ENCODE measurements around the gene STIM2. TPM values are rescaled to one million over a fixed set of nuclear protein-coding genes. Genes with fewer than 3 reads are reported as not detected.

STIM2 gene
- total RNA-seq, 1 donor: 71.5 TPM

GRCh38 chr4:26871611-26872010, 11.0 kb downstream of the STIM2 start:
- H3K4me3 ChIP-seq (ENCODE audit: low read length): no peak overlapping the region
- H3K4me1 ChIP-seq (ENCODE audit: insufficient read depth, low read length): peaks cover 34% of the 10 kb centered on the region
- no peaks in the 10 kb centered on the region for H3K9me3 ChIP-seq (ENCODE audit: low read depth, low read length)
- H3K27me3 ChIP-seq (ENCODE audit: insufficient read depth, low read length): no peaks in the 10 kb centered on the region

- H3K4me3 ChIP-seq (ENCODE audit: low read length): no peak overlapping the region
- peaks cover 40% of the 10 kb centered on the region for H3K4me1 ChIP-seq (ENCODE audit: insufficient read depth, low read length)
- H3K27me3 ChIP-seq (ENCODE audit: insufficient read depth, low read length): no peaks in the 10 kb centered on the region
- no peaks in the 10 kb centered on the region for H3K9me3 ChIP-seq (ENCODE audit: low read depth, low read length)
Observed at GRCh38 chr4:26873391-26874026, 12.9 kb downstream of the STIM2 start.

GRCh38 chr4:26874110-26874509, 13.5 kb downstream of the STIM2 start:
- peaks cover 40% of the 10 kb centered on the region for H3K4me1 ChIP-seq (ENCODE audit: insufficient read depth, low read length)
- no peak overlapping the region for H3K4me3 ChIP-seq (ENCODE audit: low read length)
- H3K27me3 ChIP-seq (ENCODE audit: insufficient read depth, low read length): no peaks in the 10 kb centered on the region
- no peaks in the 10 kb centered on the region for H3K9me3 ChIP-seq (ENCODE audit: low read depth, low read length)

- Histone ChIP-seq H3K4me1 (ENCODE audit: insufficient read depth, low read length) (peaks cover 43% of the 10 kb centered on the region), H3K4me3 (ENCODE audit: low read length) (no peak overlapping the region), H3K9me3 (ENCODE audit: low read depth, low read length) (no peaks in the 10 kb centered on the region), H3K27me3 (ENCODE audit: insufficient read depth, low read length) (no peaks in the 10 kb centered on the region)
Observed at GRCh38 chr4:26877406-26877805, 16.8 kb downstream of the STIM2 start.

- Histone ChIP-seq H3K9me3 (ENCODE audit: low read depth, low read length) (no peaks in the 10 kb centered on the region), H3K4me1 (ENCODE audit: insufficient read depth, low read length) (peaks cover 46% of the 10 kb centered on the region), H3K4me3 (ENCODE audit: low read length) (no peak overlapping the region), H3K27me3 (ENCODE audit: insufficient read depth, low read length) (no peaks in the 10 kb centered on the region)
Observed at GRCh38 chr4:26877961-26878360, 17.3 kb downstream of the STIM2 start.

- H3K4me1 ChIP-seq (ENCODE audit: insufficient read depth, low read length): peaks cover 41% of the 10 kb centered on the region
- no peak overlapping the region for H3K4me3 ChIP-seq (ENCODE audit: low read length)
- H3K9me3 ChIP-seq (ENCODE audit: low read depth, low read length): no peaks in the 10 kb centered on the region
- H3K27me3 ChIP-seq (ENCODE audit: insufficient read depth, low read length): no peaks in the 10 kb centered on the region
Observed at GRCh38 chr4:26878794-26879391, 18.3 kb downstream of the STIM2 start.

- Histone ChIP-seq H3K9me3 (ENCODE audit: low read depth, low read length) (no peaks in the 10 kb centered on the region), H3K27me3 (ENCODE audit: insufficient read depth, low read length) (no peaks in the 10 kb centered on the region), H3K4me1 (ENCODE audit: insufficient read depth, low read length) (peaks cover 45% of the 10 kb centered on the region), H3K4me3 (ENCODE audit: low read length) (no peak overlapping the region)
Observed at GRCh38 chr4:26879805-26880204, 19.2 kb downstream of the STIM2 start.

GRCh38 chr4:26884026-26884425, 23.4 kb downstream of the STIM2 start:
- Histone ChIP-seq H3K9me3 (ENCODE audit: low read depth, low read length) (no peaks in the 10 kb centered on the region), H3K27me3 (ENCODE audit: insufficient read depth, low read length) (no peaks in the 10 kb centered on the region), H3K4me1 (ENCODE audit: insufficient read depth, low read length) (peaks cover 51% of the 10 kb centered on the region), H3K4me3 (ENCODE audit: low read length) (no peak overlapping the region)

- Histone ChIP-seq H3K4me1 (ENCODE audit: insufficient read depth, low read length) (peaks cover 51% of the 10 kb centered on the region), H3K4me3 (ENCODE audit: low read length) (no peak overlapping the region), H3K27me3 (ENCODE audit: insufficient read depth, low read length) (no peaks in the 10 kb centered on the region), H3K9me3 (ENCODE audit: low read depth, low read length) (no peaks in the 10 kb centered on the region)
Observed at GRCh38 chr4:26884486-26884988, 23.9 kb downstream of the STIM2 start.

- H3K4me3 ChIP-seq (ENCODE audit: low read length): no peak overlapping the region
- H3K4me1 ChIP-seq (ENCODE audit: insufficient read depth, low read length): peaks cover 45% of the 10 kb centered on the region
- H3K27me3 ChIP-seq (ENCODE audit: insufficient read depth, low read length): no peaks in the 10 kb centered on the region
- no peaks in the 10 kb centered on the region for H3K9me3 ChIP-seq (ENCODE audit: low read depth, low read length)
Observed at GRCh38 chr4:26885912-26886274, 25.3 kb downstream of the STIM2 start.

- Histone ChIP-seq H3K4me1 (ENCODE audit: insufficient read depth, low read length) (peaks cover 41% of the 10 kb centered on the region), H3K4me3 (ENCODE audit: low read length) (no peak overlapping the region), H3K27me3 (ENCODE audit: insufficient read depth, low read length) (no peaks in the 10 kb centered on the region), H3K9me3 (ENCODE audit: low read depth, low read length) (no peaks in the 10 kb centered on the region)
Observed at GRCh38 chr4:26887143-26887542, 26.5 kb downstream of the STIM2 start.

- Histone ChIP-seq H3K9me3 (ENCODE audit: low read depth, low read length) (no peaks in the 10 kb centered on the region), H3K4me1 (ENCODE audit: insufficient read depth, low read length) (peaks cover 35% of the 10 kb centered on the region), H3K4me3 (ENCODE audit: low read length) (no peak overlapping the region), H3K27me3 (ENCODE audit: insufficient read depth, low read length) (no peaks in the 10 kb centered on the region)
Observed at GRCh38 chr4:26887809-26888208, 27.2 kb downstream of the STIM2 start.

- Histone ChIP-seq H3K4me1 (ENCODE audit: insufficient read depth, low read length) (peaks cover 25% of the 10 kb centered on the region), H3K9me3 (ENCODE audit: low read depth, low read length) (no peaks in the 10 kb centered on the region)
Observed at GRCh38 chr4:26889356-26889755, 28.7 kb downstream of the STIM2 start.

GRCh38 chr4:26891054-26891453, 30.4 kb downstream of the STIM2 start:
- no peaks in the 10 kb centered on the region for H3K9me3 ChIP-seq (ENCODE audit: low read depth, low read length)
- no peaks in the 10 kb centered on the region for H3K27me3 ChIP-seq (ENCODE audit: insufficient read depth, low read length)
- peaks cover 17% of the 10 kb centered on the region for H3K4me1 ChIP-seq (ENCODE audit: insufficient read depth, low read length)

More at GRCh38 chr4:26889356-26889755, 28.7 kb downstream of the STIM2 start:
- Histone ChIP-seq H3K27me3 (ENCODE audit: insufficient read depth, low read length) (no peaks in the 10 kb centered on the region), H3K4me3 (ENCODE audit: low read length) (no peak overlapping the region)

GRCh38 chr4:26891867-26892266, 31.2 kb downstream of the STIM2 start:
- no peaks in the 10 kb centered on the region for H3K27me3 ChIP-seq (ENCODE audit: insufficient read depth, low read length)
- H3K9me3 ChIP-seq (ENCODE audit: low read depth, low read length): no peaks in the 10 kb centered on the region
- H3K4me1 ChIP-seq (ENCODE audit: insufficient read depth, low read length): peaks cover 10% of the 10 kb centered on the region
- no peak overlapping the region for H3K4me3 ChIP-seq (ENCODE audit: low read length)

More at GRCh38 chr4:26891054-26891453, 30.4 kb downstream of the STIM2 start:
- H3K4me3 ChIP-seq (ENCODE audit: low read length): no peak overlapping the region
